Measurements from ENCODE around the gene PRKCE.
"Not testable (repeated sequence)": the region's sequence is repeated elsewhere in the genome, so short reads cannot be mapped to it uniquely, and the experiment has no call there.

The PRKCE gene

GRCh38 chr2:46181789-46182530 is 530.5 kb downstream of the PRKCE start:
- DNase-seq = peak; percentile 96

GRCh38 chr2:46183426-46183825 is 532.0 kb downstream of the PRKCE start:
- DNase-seq = no peak

GRCh38 chr2:46184794-46185583 is 533.5 kb downstream of the PRKCE start:
- peak; percentile 37 for DNase-seq

GRCh38 chr2:46187112-46187618 is 535.7 kb downstream of the PRKCE start:
- DNase-seq = peak; percentile 21

GRCh38 chr2:46188041-46188716 is 536.7 kb downstream of the PRKCE start:
- DNase-seq = no peak

- DNase-seq = no peak
Observed at GRCh38 chr2:46193356-46193755, 541.9 kb downstream of the PRKCE start.

- DNase-seq = no peak
Observed at GRCh38 chr2:46193855-46194254, 542.4 kb downstream of the PRKCE start.

- DNase-seq = no peak
Observed at GRCh38 chr2:46194856-46195255, 543.4 kb downstream of the PRKCE start.

- DNase-seq = no peak
Observed at GRCh38 chr2:46195819-46196218, 544.3 kb downstream of the PRKCE start.

GRCh38 chr2:46196871-46197462 is 545.5 kb downstream of the PRKCE start:
- DNase-seq = no peak

GRCh38 chr2:46197672-46198071 is 546.2 kb downstream of the PRKCE start:
- DNase-seq = no peak

GRCh38 chr2:46198164-46198883 is 546.8 kb downstream of the PRKCE start:
- DNase-seq = no peak

GRCh38 chr2:46198966-46199365 is 547.5 kb downstream of the PRKCE start:
- no peak for DNase-seq

GRCh38 chr2:46200100-46200690 is 548.7 kb downstream of the PRKCE start:
- no peak for DNase-seq

GRCh38 chr2:46200861-46201605 is 549.6 kb downstream of the PRKCE start:
- no peak for DNase-seq

GRCh38 chr2:46202453-46202852 is 551.0 kb downstream of the PRKCE start:
- DNase-seq = no peak

- DNase-seq = no peak
Observed at GRCh38 chr2:46202987-46203386, 551.5 kb downstream of the PRKCE start.

- DNase-seq = not testable (repeated sequence)
Observed at GRCh38 chr2:46203636-46204035, 552.2 kb downstream of the PRKCE start.

- DNase-seq = no peak
Observed at GRCh38 chr2:46207591-46207990, 556.1 kb downstream of the PRKCE start.

GRCh38 chr2:46208766-46209165 is 557.3 kb downstream of the PRKCE start:
- DNase-seq = no peak

GRCh38 chr2:46210063-46210462 is 558.6 kb downstream of the PRKCE start:
- no peak for DNase-seq

Measured in DMS53 (cell line).